Measurements from ENCODE around the gene RNF213.

The RNF213 gene

GRCh38 chr17:80252871-80253270 is 7.8 kb upstream of the RNF213 start:
- DNase-seq (ENCODE audit: low read depth in 2 of 2), result peak; percentile 80 to 82

- no peak for DNase-seq (ENCODE audit: low read depth in 2 of 2)
Observed at GRCh38 chr17:80253631-80254395, 6.8 kb upstream of the RNF213 start.

DNA sequence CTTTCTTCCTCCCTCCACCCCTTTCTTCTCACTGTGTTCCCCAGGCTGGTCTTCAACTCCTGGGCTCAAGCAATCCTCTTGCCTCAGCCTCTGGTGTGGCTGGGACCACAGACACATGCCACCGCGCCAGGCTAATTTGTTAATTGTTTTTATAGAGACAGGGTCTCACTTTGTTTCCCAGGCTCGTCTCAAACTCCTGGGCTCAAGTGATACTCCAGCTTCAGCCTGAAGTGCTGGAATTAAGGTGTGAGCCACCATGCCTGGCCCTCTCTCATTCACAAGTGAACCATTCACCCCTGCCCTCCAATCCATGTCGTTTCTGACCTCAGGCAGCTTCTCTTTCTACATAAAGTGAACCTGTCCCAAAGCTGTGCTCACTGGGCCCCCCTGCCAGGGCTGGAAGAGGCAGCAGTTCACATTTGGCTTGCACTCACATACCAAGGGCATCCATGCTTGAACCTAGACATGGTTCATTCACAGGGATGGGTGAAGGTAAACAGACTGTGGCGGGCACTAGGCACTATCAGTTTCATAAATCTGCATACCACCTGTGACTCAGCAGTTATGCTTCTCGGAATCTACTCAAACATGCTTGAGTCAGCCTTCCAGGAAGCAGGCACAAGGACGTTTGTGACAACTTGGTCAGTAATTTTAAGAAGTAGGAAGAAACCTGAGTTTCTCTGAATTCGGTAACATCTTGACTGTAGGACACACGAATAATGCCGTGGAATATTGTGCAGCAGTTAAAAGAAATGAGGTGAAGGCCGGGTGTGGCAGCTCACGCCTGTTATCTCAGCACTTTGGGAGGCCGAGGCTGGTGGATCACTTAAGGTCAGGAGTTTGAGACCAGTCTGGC is 6.0 kb upstream of the RNF213 start:
- peak; percentile 54 to 59 for DNase-seq (ENCODE audit: low read depth in 2 of 2)

- no peak for DNase-seq (ENCODE audit: low read depth in 2 of 2)
Observed at GRCh38 chr17:80256034-80256350, 4.7 kb upstream of the RNF213 start.

DNA sequence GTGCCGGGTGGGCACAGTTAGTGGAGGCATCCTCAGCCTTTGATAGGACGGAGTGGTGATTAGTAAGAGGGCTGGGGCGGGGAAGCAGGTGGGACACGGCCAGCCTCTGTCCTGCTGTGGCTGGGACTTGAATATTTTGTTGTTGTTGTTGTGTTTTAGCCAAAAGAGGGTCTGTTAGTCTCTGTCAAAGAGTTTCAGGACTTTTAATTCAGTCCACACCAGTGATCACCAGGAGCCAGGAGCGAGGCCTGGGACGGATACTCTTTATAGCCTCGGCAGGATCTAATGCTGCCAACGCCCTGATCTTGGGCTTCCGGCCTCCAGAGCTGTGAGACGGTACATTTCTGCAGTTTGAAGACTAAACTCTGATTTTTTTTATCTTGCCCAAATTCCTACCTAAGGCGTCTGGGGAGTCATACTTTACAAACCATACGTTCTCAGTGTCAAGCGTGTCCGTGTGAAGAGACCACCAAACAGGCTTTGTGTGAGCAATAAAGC is 2.9 kb upstream of the RNF213 start:
- no peak for DNase-seq (ENCODE audit: low read depth in 2 of 2)

GRCh38 chr17:80258296-80258695 is 2.4 kb upstream of the RNF213 start:
- peak in 1 of 2 donors; percentile 35 for DNase-seq (ENCODE audit: low read depth in 2 of 2)

DNA sequence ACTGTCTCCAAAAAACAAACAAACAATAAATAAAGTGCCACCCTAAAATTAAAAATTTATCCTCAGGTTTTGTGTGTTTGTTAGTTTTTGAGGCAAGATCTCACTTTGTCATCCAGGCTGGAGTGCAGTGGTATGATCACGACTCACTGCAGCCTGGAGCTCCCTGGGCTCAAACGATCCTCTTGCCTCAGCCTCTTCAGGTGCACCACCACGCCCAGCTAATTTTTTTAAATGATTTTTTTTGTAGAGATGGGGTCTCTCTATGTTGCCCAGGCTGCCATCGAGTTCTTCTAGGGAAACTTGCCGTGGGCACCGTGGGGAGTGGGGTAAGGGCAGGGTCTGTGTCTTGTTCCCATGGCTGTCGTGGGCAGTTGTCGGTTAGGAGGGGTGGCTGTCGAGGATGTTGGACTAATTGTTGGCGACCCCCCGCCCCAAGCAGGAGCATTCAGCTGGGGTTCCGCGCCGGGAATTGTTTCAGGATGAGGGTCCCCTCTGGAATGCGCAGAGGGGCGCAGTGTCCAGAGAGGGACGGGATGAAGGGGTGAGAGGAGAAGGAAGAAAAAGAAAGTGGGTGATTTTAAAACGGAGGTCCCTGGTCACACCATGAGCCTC is 1.1 kb upstream of the RNF213 start:
- no peak for DNase-seq (ENCODE audit: low read depth in 2 of 2)

DNA sequence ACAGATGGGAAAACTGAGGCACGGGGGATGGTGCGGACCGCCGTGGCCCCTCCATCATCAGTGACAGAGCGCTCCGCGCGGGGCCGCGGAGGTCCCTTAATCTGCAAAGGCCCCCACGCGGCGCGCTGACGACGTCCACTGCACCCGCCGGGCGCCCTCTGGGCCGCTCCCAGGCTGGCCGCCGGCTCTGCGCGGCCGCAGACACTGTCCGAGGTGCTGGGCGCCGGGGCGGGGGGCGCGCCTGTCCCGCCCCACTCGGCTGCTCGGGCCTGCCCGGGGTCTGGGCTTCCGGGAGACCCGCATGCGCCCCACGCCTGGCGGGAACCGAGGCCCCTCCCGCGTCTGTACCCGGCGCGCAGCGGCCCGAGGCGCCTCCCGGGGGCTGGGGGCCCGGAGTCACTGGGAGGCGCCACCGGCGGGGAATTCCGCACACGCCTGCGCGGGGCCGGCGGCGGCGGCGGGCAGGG is 550 bp upstream of the RNF213 start:
- DNase-seq (ENCODE audit: low read depth in 2 of 2), result peak; percentile 65 to 68

DNA sequence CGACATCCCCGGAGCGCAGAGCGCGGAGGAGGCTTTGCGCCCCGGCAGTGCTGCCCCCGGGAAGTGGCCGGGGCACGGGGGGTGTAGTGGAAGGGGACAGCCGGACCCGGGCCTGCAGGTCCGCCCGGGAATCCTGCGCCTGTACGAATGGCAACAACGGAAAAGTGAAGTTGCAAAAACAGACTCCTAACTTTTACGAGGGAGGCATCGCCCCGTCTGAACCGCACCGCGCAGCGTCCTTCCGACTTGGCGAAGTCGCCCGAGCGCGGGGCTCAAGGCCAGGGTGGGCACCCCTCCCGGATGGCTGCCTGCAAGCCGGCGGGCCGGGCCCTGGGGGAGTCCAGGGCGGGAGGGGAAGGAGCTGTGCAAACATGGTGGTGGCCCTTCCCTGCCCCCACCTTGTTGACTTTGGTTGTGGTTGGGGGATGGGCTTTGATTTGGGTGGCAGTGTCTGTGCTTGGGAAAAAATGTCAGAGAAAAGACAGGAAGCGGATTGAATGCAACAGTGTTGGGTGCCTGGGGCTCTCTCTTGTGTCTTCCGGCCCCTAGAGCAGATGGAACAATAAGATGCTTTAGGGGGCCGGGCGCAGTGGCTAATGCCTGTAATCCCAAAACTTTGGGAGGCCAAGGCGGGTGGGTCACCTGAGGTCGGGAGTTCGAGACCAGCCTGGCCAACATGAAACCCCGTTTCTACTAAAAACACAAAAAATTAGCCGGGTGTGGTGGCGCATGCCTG is 675 bp downstream of the RNF213 start:
- peak in 1 of 2 donors; percentile 52 for DNase-seq (ENCODE audit: low read depth in 2 of 2)

DNA sequence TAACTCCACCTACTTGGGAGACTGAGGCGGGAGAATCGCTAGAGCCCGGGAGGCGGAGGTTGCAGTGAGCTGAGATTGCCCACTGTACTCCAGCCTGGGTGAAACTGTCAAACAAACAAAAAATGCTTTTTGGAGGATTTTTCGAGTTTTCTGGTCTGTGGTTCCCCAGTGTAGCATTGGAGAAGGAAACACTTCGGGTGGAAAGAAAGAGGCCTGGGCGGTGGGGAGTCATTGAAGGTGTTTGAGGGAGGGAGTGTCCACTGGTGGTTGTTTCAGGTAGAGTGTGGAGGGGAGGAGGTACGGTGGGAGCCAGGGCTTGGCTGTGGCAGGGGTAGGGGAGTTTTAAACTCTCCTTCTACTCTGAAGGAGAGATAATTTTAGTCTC is 1.2 kb downstream of the RNF213 start:
- no peak for DNase-seq (ENCODE audit: low read depth in 2 of 2)

DNA sequence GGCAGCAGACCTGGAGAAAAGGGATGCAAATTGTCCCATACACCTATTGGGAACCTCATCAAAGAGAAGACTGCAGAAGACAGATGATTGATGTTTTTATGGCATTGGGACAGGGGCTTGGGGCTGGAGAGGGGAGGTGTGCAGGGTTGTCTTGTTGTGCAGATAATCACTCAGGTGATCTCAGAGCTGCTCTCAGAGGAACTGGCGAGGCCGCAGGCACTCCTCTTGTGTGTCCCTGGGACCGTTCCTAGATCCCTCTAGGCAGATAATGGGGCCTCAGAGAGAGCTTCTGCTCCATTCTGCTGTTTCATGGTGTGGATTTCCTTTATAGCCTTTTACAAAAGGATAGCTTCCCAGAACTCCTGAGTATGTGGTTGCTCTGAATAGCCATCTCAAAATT is 1.6 kb downstream of the RNF213 start:
- no peak for DNase-seq (ENCODE audit: low read depth in 2 of 2)

- DNase-seq (ENCODE audit: low read depth in 2 of 2), result no peak
Observed at GRCh38 chr17:80262775-80263244, 2.2 kb downstream of the RNF213 start.

- peak; percentile 81 to 84 for DNase-seq (ENCODE audit: low read depth in 2 of 2)
Observed at GRCh38 chr17:80263253-80264204, 2.9 kb downstream of the RNF213 start.

- DNase-seq (ENCODE audit: low read depth in 2 of 2), result peak; percentile 54 to 55
Observed at GRCh38 chr17:80264205-80265075, 3.8 kb downstream of the RNF213 start.

GRCh38 chr17:80265205-80266068 is 4.8 kb downstream of the RNF213 start:
- peak; percentile 65 to 74 for DNase-seq (ENCODE audit: low read depth in 2 of 2)

- DNase-seq (ENCODE audit: low read depth in 2 of 2), result no peak
Observed at GRCh38 chr17:80267391-80267790, 6.7 kb downstream of the RNF213 start.

- DNase-seq (ENCODE audit: low read depth in 2 of 2), result no peak
Observed at GRCh38 chr17:80268427-80268826, 7.8 kb downstream of the RNF213 start.

GRCh38 chr17:80269405-80269807 is 8.8 kb downstream of the RNF213 start:
- DNase-seq (ENCODE audit: low read depth in 2 of 2), result no peak

Data from stimulated activated CD8-positive, alpha-beta memory T cell treated with anti-CD3 and anti-CD28 coated beads, Interleukin-15, amount 100 ng/mL, for 48 hours (primary cell).